Esophagus muscularis mucosa (tissue), 4 donors: ENCODE measurements around the gene CFAP68.

ENCODE experiments used
- EP300 ChIP-seq: sonication (generic); formaldehyde crosslinking; IDR thresholded peaks from one replicate; pipeline ENCODE4 v1.6.1; 2017; ENCODE audit warnings: antibody characterized with exemption
- POLR2A ChIP-seq: fragments of 450-650 bp; IDR thresholded peaks from one replicate; pipeline ENCODE4 v1.6.1; 2017; ENCODE audit warnings: antibody characterized with exemption, moderate library complexity, mild to moderate bottlenecking, low read depth
- POLR2AphosphoS5 ChIP-seq, 2 donors: sonication (generic); formaldehyde crosslinking; IDR thresholded peaks; one replicate each; pipeline ENCODE4 v1.6.1; 2017; ENCODE audit warnings: antibody characterized with exemption in 2 of 2
- TF ChIP-seq, protein P1 (sequence below), 3 experiments: fragments of 200-600 bp in 2 of 3; fragments of 450-650 bp in 1 of 3; sonication (generic) in 2 of 3; IDR thresholded peaks; one replicate each; pipeline ENCODE4 v1.5.1; 2017 to 2019; ENCODE audit warnings: antibody characterized with exemption in 3 of 3, mild to moderate bottlenecking in 2 of 3, moderate library complexity in 1 of 3

DNA sequence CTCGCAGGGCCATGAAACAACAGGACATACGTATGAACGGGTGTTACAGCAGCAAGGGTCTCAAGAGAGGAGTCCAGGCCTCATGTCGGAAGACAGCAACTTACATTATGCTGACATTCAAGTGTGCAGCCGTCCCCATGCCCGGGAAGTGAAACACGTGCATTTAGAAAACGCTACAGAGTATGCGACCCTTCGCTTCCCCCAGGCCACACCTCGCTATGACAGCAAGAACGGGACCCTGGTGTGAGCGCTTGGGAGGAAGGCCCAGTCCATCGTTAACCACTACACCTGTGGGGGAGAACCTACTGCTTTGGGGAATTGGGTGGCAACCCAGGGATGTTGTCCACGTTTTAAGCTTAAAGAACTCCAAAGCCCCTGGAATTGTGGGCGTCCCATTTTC is 46.6 kb downstream of the CFAP68 start:
- no peak for TF ChIP-seq POLR2A
- TF ChIP-seq, protein P1, sequence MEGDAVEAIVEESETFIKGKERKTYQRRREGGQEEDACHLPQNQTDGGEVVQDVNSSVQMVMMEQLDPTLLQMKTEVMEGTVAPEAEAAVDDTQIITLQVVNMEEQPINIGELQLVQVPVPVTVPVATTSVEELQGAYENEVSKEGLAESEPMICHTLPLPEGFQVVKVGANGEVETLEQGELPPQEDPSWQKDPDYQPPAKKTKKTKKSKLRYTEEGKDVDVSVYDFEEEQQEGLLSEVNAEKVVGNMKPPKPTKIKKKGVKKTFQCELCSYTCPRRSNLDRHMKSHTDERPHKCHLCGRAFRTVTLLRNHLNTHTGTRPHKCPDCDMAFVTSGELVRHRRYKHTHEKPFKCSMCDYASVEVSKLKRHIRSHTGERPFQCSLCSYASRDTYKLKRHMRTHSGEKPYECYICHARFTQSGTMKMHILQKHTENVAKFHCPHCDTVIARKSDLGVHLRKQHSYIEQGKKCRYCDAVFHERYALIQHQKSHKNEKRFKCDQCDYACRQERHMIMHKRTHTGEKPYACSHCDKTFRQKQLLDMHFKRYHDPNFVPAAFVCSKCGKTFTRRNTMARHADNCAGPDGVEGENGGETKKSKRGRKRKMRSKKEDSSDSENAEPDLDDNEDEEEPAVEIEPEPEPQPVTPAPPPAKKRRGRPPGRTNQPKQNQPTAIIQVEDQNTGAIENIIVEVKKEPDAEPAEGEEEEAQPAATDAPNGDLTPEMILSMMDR (IDR thresholded peaks at IDR 0.05) = no peak
- no peak for TF ChIP-seq EP300
- TF ChIP-seq POLR2AphosphoS5 (IDR thresholded peaks at IDR 0.05) = no peak
